Heart left ventricle (tissue), 13 donors: ENCODE results near the gene ARPC5L.

ENCODE experiments used
- CTCF ChIP-seq, 12 donors: fragments of 200-600 bp; sonication (generic) in 4 of 12; IDR thresholded peaks; one replicate each; pipeline versions ENCODE4 v1.5.0 to v1.8.0; 2018 to 2022; ENCODE audit warnings: antibody characterized with exemption in 12 of 12, mild to moderate bottlenecking in 5 of 12
- POLR2A ChIP-seq, 2 donors: fragments of 450-650 bp; IDR thresholded peaks; one replicate each; pipeline ENCODE4 v1.6.1; 2017; ENCODE audit warnings: antibody characterized with exemption in 2 of 2, mild to moderate bottlenecking in 2 of 2, moderate library complexity in 2 of 2
- donor health status: ischemic (EF 13 %, LVEDD 7.1; RV severe dilation, severe dysfunction).
- donor health status: DM: no; HTN: yes; CAD: no.
- donor health status: DM: no; HTN: no; CAD: no.
- donor health status: ischemic (EF 25% LVEDD 6.9; RV normal size, moderate dysfunction).
- donor health status: ischemic (EF 25% LVEDD 5.7; RV mildly dilated, moderate dysfunction).
- donor health status: ischemic (EF 35%, LVEDD 5.7; RV mildly dilated, moderate dysfunction).
- donor health status: nonischemic (EF 11% LVEDD 7.7; RV severe dilation, severe dysfunction).
- donor health status: DM: yes; HTN: yes; CAD: no.
- donor health status: PGD.
- donor health status: ischemic (EF 29% LVEDD 5.4; RV normal size, mild dysfunction).
- donor health status: nonischemic (EF 23%, LVEDD 6.1; RV moderate dilation, normal function).

GRCh38 chr9:124853605-124854143 is 8.3 kb upstream of the ARPC5L start:
- TF ChIP-seq CTCF (IDR thresholded peaks at IDR 0.05), result no peak
- TF ChIP-seq POLR2A (IDR thresholded peaks at IDR 0.05), result no peak
